Right ventricle myocardium inferior (tissue), 1 donor: ENCODE data around the gene OR6X1. TPM values are rescaled to one million over a fixed set of nuclear protein-coding genes. Genes with fewer than 3 reads are reported as not detected.
"Not testable (repeated sequence)": the region's sequence is repeated elsewhere in the genome, so short reads cannot be mapped to it uniquely, and the experiment has no call there.

Source experiments
- ATAC-seq: fragments of 200-7000 bp; cut with Tn5 transposase; one replicate; pipeline ENCODE4 v1.9.1; 2020; ENCODE audit warnings: mild to moderate bottlenecking, moderate library complexity
- DNase-seq: peaks from one replicate; pipeline ENCODE4 v3.0.0; 2021; ENCODE audit errors: missing footprints
- intact Hi-C: fragments of 100-400 bp; cut with DNase I; formaldehyde crosslinking; loops from one replicate; pipeline ENCODE4 v1.11.0; 2022
- total RNA-seq: library from RNA; stranded (reverse); fragmentation: NEBNext Ultra II Directional; extraction: Animal tissue kit (Norgen Biotek cat#: 25700); gene quantifications from one replicate; pipeline ENCODE4 v1.2.1, GENCODE V29; 2021
- donor health status: DM: no; HTN: yes; CAD: no; lungs with severe emphysema.

The OR6X1 gene
- total RNA-seq, 1 donor from 2014 or later: not detected

DNA sequence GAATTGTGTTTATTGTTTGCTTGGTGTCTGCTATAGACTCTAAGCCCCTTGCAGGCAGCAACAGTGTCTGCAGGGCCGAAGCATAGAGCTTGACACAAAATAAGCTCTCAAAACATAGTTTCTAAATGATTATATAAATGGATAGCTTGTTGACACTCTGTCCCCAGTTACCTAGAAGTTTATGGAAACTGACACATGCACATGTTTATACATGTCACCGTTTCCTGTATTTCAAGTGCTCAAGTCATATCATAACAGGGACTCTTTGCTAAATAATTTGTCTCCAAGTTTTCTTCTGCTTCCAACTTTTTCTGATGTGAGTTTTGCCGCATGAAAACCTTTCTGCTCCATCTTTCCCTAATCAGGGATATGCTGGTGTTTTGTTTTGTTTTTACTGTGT, 3.7 kb upstream of the OR6X1 start:
- no peak for DNase-seq
- intact Hi-C loops: no loop called here

GRCh38 chr11:123755813-123756212, 1.5 kb upstream of the OR6X1 start:
- no peak for DNase-seq
- no peak for ATAC-seq
- intact Hi-C loops: no loop called here

More for the DNA sequence above, 3.7 kb upstream of the OR6X1 start:
- no peak for ATAC-seq

DNA sequence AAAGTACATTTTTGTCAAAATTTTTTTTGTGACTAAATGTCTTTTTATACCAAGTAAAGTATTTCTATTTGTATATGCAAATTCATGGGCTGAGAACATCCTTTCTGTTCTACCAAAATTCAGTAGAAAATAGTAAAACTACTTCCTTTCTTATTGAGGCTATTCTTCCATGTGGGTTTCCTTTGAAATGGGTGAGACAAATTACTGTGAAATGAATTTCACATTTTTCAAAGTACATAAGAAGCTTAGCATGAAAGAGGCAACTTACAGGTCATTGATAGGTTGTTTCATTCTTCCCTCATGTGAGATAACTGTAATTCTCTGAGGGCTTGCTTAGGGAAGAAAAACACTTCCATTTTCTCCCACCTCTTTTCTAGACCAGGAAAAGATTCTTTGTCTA, 1.0 kb upstream of the OR6X1 start:
- intact Hi-C loops: no loop called here
- no peak for ATAC-seq

DNA sequence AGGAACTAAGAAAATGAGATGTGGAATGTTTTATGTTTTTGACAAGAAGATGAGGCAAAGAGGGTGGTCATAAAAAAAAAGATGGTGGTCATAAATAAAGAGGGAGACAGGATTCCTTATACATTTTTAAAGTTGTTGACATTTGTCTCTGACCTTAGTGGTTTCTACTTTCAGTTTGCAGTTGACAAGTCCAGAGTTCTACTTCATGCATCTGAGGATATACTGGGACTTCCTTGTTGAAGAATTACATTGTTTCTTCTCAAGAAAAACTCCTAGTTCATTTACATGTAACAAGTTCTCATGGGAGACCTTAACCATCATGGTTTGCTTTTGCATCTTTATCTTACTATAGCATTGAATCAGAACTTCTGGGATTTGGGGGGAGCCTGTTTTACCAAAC, 1.2 kb downstream of the OR6X1 start:
- intact Hi-C loops: no loop called here
- no peak for ATAC-seq
- DNase-seq: no peak

More for the DNA sequence above, 1.0 kb upstream of the OR6X1 start:
- no peak for DNase-seq

DNA sequence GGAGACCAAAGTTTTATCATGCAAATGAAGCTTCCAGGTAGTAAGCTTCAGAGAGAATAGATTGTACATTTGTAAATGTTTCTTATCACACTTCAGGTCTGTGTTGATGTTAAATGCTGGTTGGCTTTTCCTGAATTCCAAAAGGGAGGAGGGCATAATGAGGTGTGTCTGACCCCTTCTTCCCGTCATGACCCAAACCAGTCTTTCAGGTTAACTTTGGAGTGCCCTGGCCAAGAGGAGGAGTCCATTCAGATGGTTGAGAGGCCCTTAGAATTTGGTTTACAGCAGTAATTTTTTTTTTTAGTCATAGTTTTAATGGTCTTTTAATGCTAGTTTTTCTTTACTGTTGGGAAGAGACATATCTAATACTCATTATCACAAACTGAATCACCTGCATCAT, 2.5 kb downstream of the OR6X1 start:
- ATAC-seq (no peak), DNase-seq (no peak)
- intact Hi-C loops: no loop called here

DNA sequence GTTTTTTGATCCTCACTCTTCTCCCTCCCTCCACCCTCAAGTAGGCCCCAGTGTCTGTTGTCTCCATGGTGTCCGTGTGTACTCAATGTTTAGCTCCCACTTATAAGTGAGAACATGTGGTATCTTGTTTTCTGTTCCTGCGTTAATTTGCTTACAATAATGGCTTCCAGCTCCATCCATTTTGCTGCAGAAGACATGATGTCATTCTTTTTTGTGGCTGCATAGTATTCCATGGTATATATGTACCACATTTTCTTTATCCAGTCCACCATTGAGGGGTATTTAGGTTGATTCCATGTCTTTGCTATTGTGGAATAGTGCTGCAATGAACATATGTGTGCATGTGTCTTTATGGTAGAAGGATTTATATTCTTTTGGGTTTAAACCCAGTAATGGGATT, 6.0 kb downstream of the OR6X1 start:
- ATAC-seq, intact Hi-C loops, DNase-seq: not testable (repeated sequence)

GRCh38 chr11:123745764-123746451, 8.4 kb downstream of the OR6X1 start:
- intact Hi-C loops: no loop called here

GRCh38 chr11:123742724-123743120, 11.6 kb downstream of the OR6X1 start:
- ATAC-seq: no peak
- intact Hi-C loops: no loop called here
- no peak for DNase-seq

More at GRCh38 chr11:123745764-123746451, 8.4 kb downstream of the OR6X1 start:
- ATAC-seq (no peak), DNase-seq (no peak)

GRCh38 chr11:123742031-123742723, 12.1 kb downstream of the OR6X1 start:
- intact Hi-C loops: no loop called here

GRCh38 chr11:123741159-123742030, 12.9 kb downstream of the OR6X1 start, which contains the start of gene ZNF202:
TSS of gene ZNF202 (minus strand) at chr11:123741660. CDS start at chr11:123730888, 10,772 bp downstream.
- intact Hi-C loops: no loop called here
- peak; percentile 100 for ATAC-seq
- DNase-seq: peak; percentile 95

More at GRCh38 chr11:123742031-123742723, 12.1 kb downstream of the OR6X1 start:
- ATAC-seq (no peak), DNase-seq (no peak)

DNA sequence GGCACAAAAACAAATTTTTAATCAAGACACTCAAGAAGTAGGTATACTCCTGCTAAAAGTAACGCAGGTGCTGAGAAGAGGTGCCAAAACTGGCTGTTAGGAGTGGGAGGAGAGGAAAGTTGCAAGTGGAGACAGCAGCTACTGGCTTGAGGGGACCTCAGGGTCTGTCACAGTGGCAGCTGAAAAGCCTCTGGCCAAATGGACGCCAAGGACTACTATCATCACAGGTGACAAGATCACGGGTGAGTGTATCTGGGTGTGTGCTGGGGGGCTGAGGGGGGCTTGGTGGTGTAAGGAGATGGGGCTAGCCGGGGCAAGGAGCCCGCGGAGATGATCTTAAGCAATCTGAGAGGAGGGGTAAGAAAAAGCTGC, 13.5 kb downstream of the OR6X1 start:
- intact Hi-C loops: no loop called here
- DNase-seq (peak; percentile 53), ATAC-seq (no peak)

DNA sequence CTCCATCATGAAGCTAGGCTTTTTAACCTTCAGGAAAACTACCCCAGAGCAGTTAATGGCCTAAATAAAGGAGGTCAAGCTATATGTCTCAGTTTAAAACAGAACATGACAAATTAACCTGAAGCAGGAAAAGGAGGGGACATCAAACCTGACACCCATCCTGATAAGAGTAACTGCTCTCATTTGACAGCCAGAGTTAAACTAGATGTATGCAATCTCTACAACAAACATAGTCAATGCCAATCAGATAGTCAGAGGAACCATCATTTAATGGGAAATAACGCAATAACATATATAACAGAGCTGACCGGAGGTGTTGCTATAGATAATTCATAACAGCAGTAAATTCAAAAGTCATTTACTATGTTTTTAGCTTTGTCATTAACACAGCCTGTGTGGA, 15.9 kb downstream of the OR6X1 start:
- intact Hi-C loops: no loop called here
- no peak for DNase-seq
- ATAC-seq: no peak

- ATAC-seq: no peak
- no peak for DNase-seq
- intact Hi-C loops: no loop called here
Observed at GRCh38 chr11:123736769-123737168, 17.5 kb downstream of the OR6X1 start.

DNA sequence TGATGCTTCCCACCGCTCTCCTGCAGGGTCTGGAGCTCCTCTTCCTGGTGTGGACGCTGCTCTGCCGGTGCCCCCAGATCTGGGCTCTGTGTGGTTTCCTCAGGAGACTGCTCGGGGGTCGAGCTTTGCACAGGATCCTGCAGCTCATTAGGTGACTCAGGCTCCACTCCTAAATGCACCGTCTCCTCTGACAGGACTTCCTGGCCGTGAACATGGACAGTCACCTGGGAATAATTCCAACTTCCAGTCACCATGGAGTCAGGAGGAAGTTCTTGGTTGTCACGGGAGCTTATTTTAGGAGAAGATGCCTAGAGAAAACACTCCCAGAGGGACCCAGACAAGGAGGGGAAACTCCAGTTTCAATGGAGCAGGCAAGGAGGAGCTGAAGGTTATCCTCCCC, 24.7 kb downstream of the OR6X1 start:
- DNase-seq (no peak), ATAC-seq (no peak)
- intact Hi-C loops: no loop called here

DNA sequence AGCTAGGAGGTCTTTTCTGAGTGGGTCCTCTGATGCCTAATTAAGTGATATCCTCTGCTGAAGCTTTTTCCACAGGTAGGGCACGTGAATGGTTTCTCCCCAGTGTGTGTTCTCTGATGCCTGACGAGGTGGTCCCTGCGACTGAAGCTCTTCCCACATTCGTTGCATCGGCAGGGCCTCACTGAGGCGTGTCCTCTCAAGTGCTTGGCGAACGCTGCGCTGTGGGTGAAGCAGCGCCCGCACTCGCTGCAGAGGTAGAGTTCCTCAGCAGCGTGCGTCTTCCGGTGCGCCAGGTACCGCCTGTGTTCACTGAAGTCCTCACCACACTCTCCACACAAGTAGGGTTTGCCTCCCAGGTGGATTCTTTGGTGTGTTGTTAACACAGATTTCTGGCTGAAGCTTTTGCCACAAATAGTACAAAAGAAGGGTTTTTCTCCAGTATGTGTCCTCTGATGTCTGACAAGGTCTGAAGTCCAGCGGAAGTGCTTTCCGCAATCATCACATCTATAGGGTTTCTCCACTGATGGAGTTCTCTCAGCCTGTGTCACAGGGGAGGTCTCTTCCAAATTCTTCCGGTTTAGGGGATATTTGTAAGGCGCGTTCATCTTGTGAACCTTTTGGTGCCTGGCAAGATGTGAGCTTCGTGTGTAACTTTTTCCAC, 28.2 kb downstream of the OR6X1 start:
- ATAC-seq (no peak), DNase-seq (no peak)
- intact Hi-C loops: no loop called here

DNA sequence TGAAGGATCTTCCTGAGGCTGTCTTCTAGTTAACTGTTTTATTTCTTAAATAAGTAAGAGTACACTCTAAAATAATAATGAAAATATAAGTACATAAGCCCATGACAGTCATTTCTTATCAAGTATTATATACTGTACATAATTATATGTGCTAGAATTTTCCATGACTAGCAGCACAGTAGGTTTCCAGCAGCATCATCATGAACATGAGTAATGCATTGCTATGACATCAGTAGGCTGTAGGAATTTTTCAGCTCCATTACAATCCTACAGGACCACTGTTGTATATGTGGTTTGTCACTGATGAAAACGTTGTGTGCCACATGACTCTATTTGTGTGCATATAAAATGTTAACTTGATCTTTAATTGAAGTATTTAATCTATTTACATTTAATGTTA, 34.9 kb downstream of the OR6X1 start:
- DNase-seq (no peak), ATAC-seq (no peak)
- intact Hi-C loops: no loop called here

DNA sequence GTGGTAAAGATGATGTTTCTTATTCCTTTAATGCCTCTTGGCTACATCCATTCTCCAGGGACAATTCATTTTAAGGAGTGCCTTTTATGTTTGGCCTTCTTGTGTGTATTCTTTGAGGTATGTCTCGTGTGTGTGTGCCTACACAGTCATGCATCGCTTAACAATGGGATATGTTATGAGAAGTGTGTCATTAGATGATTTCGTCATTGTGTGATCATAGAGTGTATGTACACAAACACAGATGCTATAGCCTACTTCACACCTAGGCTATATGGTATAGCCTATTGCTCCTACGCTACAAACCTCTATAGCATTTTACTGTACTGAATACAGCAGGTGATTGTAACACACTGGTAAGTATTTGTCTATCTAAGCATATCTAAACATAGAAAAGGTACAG, 35.8 kb downstream of the OR6X1 start:
- ATAC-seq (no peak), DNase-seq (no peak)
- intact Hi-C loops: no loop called here

GRCh38 chr11:123718063-123718462, 36.3 kb downstream of the OR6X1 start:
- intact Hi-C loops: no loop called here
- DNase-seq (no peak), ATAC-seq (no peak)

DNA sequence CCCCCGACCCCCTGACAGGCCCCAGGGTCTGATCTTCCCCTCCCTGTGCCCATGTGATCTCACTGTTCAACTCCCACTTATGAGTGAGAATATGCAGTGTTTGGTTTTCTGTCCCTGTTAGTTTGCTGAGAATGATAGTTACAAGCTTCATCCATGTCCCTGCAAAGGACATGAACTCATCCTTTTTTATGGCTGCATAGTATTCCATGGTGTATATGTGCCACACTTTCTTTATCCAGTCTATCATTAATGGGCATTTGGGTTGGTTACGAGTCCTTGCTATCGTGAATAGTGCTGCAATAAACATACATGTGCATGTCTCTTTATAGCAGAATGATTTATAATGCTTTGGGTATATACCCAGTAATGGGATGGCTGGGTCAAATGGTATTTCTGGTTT, 41.7 kb downstream of the OR6X1 start:
- DNase-seq, ATAC-seq, intact Hi-C loops: not testable (repeated sequence)
